GM12892 (cell line): ENCODE measurements around the gene STAT6.

Experiments
- DNase-seq: peaks from one replicate; pipeline ENCODE4 v3.0.0; 2011; ENCODE audit not compliant: insufficient read length
- FAIRE-seq: peaks from 2 replicates; lab custom pipeline; 2011; peaks lifted over from hg19 to GRCh38; lab: Jason Lieb, UNC
- POLR2A ChIP-seq: IDR thresholded peaks from 2 replicates; pipeline ENCODE4 v1.6.1; 2011; ENCODE audit warnings: low read depth, low read length, control low read depth
- POLR2AphosphoS5 ChIP-seq: IDR thresholded peaks from 2 replicates; pipeline ENCODE4 v1.6.1; 2011; ENCODE audit warnings: low read depth, low read length, control low read depth
- TAF1 ChIP-seq: IDR thresholded peaks from 2 replicates; pipeline ENCODE4 v1.6.1; 2011; ENCODE audit warnings: low read depth, mild to moderate bottlenecking, control low read depth, low read length, borderline replicate concordance

STAT6 gene

GRCh38 chr12:57048423-57049118 lies 62.6 kb downstream of the STAT6 start:
- DNase-seq (no peak), FAIRE-seq (no peak)
- TF ChIP-seq POLR2A, result no peak
- TF ChIP-seq TAF1, result no peak
- TF ChIP-seq POLR2AphosphoS5, result no peak

- FAIRE-seq, result no peak
- TF ChIP-seq POLR2A, result no peak
- TF ChIP-seq POLR2AphosphoS5, result no peak
- no peak for TF ChIP-seq TAF1
- no peak for DNase-seq
Observed at GRCh38 chr12:57047981-57048380, 63.2 kb downstream of the STAT6 start.

- FAIRE-seq, result peak; percentile 85
- no peak for DNase-seq
Observed at GRCh38 chr12:57046947-57047890, 63.9 kb downstream of the STAT6 start.

GRCh38 chr12:57046086-57046791 lies 64.9 kb downstream of the STAT6 start:
- FAIRE-seq (no peak), DNase-seq (no peak)
- TF ChIP-seq POLR2A (no peak), POLR2AphosphoS5 (no peak), TAF1 (no peak)

More at GRCh38 chr12:57046947-57047890, 63.9 kb downstream of the STAT6 start:
- no peak for TF ChIP-seq TAF1
- no peak for TF ChIP-seq POLR2A
- TF ChIP-seq POLR2AphosphoS5, result no peak
